ENCODE results near the gene H2BW2.

- TF ChIP-seq POLR2A (IDR thresholded peaks at IDR 0.05) (no peak), POLR2AphosphoS5 (IDR thresholded peaks at IDR 0.05) (no peak), CTCF (IDR thresholded peaks at IDR 0.05) (no peak)
Measured at GRCh38 chrX:104013158-104013557, 26.6 kb upstream of the H2BW2 start.
